Natural killer cell (primary cell): ENCODE data around the gene SORD. TPM values are rescaled to one million over a fixed set of nuclear protein-coding genes. Genes with fewer than 3 reads are reported as not detected.

Source experiments
- ATAC-seq, 3 donors: fragments of 150-1000 bp in 2 of 3; fragments of 200-7000 bp in 1 of 3; cut with Tn5 transposase; 1 replicate in 1 of 3; 2 replicates in 2 of 3; pipeline ENCODE4 v1.10.0; 2021; ENCODE audit warnings: mild to moderate bottlenecking in 2 of 3, moderate library complexity in 2 of 3
- DNase-seq, 2 donors: peaks; one replicate each; pipeline versions ENCODE4 v3.0.0 to v3.0.0-alpha.2; 2013 to 2021; ENCODE audit warnings: mixed read lengths in 1 of 2
- H3K27ac ChIP-seq: one replicate; pipeline ENCODE4 v1.5.1; 2013; ENCODE audit warnings: mild to moderate bottlenecking, low read length
- H3K27me3 ChIP-seq: one replicate; pipeline ENCODE4 v1.6.1; 2013; ENCODE audit warnings: low read length; ENCODE audit not compliant: control insufficient read depth, insufficient read depth
- H3K36me3 ChIP-seq: one replicate; pipeline ENCODE4 v1.6.1; 2013; ENCODE audit warnings: low read length; ENCODE audit not compliant: control insufficient read depth, insufficient read depth
- H3K4me1 ChIP-seq: one replicate; pipeline ENCODE4 v1.6.1; 2013; ENCODE audit warnings: low read length; ENCODE audit not compliant: control insufficient read depth, insufficient read depth
- H3K4me3 ChIP-seq: one replicate; pipeline ENCODE4 v1.5.1; 2013; ENCODE audit warnings: low read length
- H3K9me3 ChIP-seq: one replicate; pipeline ENCODE4 v1.6.1; 2013; ENCODE audit warnings: low read length; ENCODE audit not compliant: control insufficient read depth, insufficient read depth
- H3K27ac Mint-ChIP-seq, 2 donors: one replicate each; pipeline ENCODE4 v1.8.0; 2022; ENCODE audit warnings: mild to moderate bottlenecking in 2 of 2, mixed read lengths in 2 of 2, moderate library complexity in 1 of 2
- H3K27me3 Mint-ChIP-seq, 2 donors: one replicate each; pipeline ENCODE4 v1.8.0; 2022; ENCODE audit warnings: low read depth in 2 of 2, mixed read lengths in 2 of 2
- H3K36me3 Mint-ChIP-seq: one replicate; pipeline ENCODE4 v1.8.0; 2022; ENCODE audit warnings: mixed read lengths
- H3K4me1 Mint-ChIP-seq, 2 donors: one replicate each; pipeline ENCODE4 v1.8.0; 2022; ENCODE audit warnings: mixed read lengths in 2 of 2
- H3K4me3 Mint-ChIP-seq: one replicate; pipeline ENCODE4 v1.8.0; 2022; ENCODE audit warnings: mild to moderate bottlenecking, moderate library complexity, mixed read lengths
- H3K9me3 Mint-ChIP-seq, 2 donors: one replicate each; pipeline ENCODE4 v1.8.0; 2022; ENCODE audit warnings: mixed read lengths in 2 of 2
- WGBS: methylation state at CpG from one replicate; pipeline ENCODE4 v1.1.7; 2013; ENCODE audit warnings: missing lambda C conversion rate; ENCODE audit not compliant: insufficient coverage; 5-methylcytosine and 5-hydroxymethylcytosine counted together
- intact Hi-C: fragments of 100-400 bp; cut with micrococcal nuclease; formaldehyde crosslinking; loops from one replicate; pipeline ENCODE4 v1.14.2; 2022
- total RNA-seq, 4 donors: library from RNA; stranded (reverse); fragments of 120-200 nt in 1 of 4; gene quantifications; one replicate each; pipeline versions ENCODE4 v1.2.3 to v1.2.4, GENCODE V29; 2013 to 2022
- TF ChIP-seq, protein P1 (sequence below): fragments of 200-600 bp; IDR thresholded peaks from one replicate; pipeline ENCODE4 v1.8.0; 2022; ENCODE audit warnings: antibody characterized with exemption

The SORD gene
- total RNA-seq, 3 donors from 2014 or later (not counting 1 experiment from before 2014, with no cell fraction given) = 2.6 to 5.7 (median 2.8) TPM

DNA sequence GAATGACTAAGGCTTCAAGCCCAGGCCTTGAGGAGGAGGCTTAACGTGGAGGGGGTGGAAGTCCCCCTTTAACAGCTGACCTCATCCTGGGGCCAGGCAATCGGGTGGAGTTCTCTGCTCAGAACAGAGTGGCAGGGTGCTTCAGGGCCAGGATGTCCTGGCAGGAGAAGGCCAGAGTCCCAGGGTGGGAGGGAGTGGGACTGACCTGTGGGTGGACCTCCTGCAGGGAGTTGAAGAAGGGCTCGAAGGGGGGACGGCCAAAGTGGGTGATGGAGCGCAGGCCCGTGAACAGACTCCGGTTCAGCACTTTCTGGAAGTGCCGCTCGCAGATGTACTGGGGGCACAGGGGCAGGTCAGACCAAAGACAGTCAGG, 71.3 kb downstream of the SORD start:
- no peak overlapping the region for H3K4me3 ChIP-seq
- Mint-ChIP-seq H3K27ac (no peak overlapping the region), H3K27me3 (peaks cover 9 to 32% of the 10 kb centered on the region in 2 donors), H3K4me3 (no peak overlapping the region), H3K4me1 (no peaks in the 10 kb centered on the region), H3K36me3 (no peaks in the 10 kb centered on the region), H3K9me3 (no peaks in the 10 kb centered on the region)
- intact Hi-C loops = no loop called here
- TF ChIP-seq, protein P1, sequence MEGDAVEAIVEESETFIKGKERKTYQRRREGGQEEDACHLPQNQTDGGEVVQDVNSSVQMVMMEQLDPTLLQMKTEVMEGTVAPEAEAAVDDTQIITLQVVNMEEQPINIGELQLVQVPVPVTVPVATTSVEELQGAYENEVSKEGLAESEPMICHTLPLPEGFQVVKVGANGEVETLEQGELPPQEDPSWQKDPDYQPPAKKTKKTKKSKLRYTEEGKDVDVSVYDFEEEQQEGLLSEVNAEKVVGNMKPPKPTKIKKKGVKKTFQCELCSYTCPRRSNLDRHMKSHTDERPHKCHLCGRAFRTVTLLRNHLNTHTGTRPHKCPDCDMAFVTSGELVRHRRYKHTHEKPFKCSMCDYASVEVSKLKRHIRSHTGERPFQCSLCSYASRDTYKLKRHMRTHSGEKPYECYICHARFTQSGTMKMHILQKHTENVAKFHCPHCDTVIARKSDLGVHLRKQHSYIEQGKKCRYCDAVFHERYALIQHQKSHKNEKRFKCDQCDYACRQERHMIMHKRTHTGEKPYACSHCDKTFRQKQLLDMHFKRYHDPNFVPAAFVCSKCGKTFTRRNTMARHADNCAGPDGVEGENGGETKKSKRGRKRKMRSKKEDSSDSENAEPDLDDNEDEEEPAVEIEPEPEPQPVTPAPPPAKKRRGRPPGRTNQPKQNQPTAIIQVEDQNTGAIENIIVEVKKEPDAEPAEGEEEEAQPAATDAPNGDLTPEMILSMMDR = no peak
- H3K9me3 ChIP-seq = no peaks in the 10 kb centered on the region
- 88% methylated on average over 9 of the region's 9 CpGs for whole genome bisulfite sequencing
- H3K27ac ChIP-seq = no peak overlapping the region
- ATAC-seq = no peak
- peaks cover 2% of the 10 kb centered on the region for H3K27me3 ChIP-seq
- H3K4me1 ChIP-seq = no peaks in the 10 kb centered on the region
- DNase-seq = no peak
- H3K36me3 ChIP-seq = no peaks in the 10 kb centered on the region

DNA sequence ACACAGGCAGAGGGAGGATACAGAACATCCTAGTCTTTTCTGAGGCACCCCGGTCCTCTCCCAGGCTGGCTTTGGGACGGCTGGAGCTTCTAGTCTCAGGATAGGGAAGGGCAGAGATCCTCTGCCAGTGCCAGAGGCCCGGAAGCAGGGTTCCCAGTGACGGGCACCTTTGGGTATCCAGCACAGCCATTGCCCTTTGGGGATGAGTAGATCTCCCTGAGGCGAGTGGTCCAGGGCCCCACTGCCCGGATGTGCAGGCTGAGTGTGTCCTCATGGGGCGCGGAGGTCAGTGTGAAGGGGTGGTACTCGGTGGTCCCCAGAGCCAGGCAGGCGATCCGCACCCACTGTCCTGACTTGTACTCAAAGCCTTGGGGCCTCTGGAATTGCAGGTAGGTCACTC, 72.7 kb downstream of the SORD start:
- ATAC-seq (no peak), DNase-seq (no peak)
- no peaks in the 10 kb centered on the region for H3K36me3 Mint-ChIP-seq
- Histone ChIP-seq H3K36me3 (no peaks in the 10 kb centered on the region), H3K9me3 (no peaks in the 10 kb centered on the region), H3K4me1 (no peaks in the 10 kb centered on the region), H3K27ac (no peak overlapping the region), H3K27me3 (peaks cover 2% of the 10 kb centered on the region), H3K4me3 (no peak overlapping the region)
- intact Hi-C loops = no loop called here
- no peak overlapping the region for H3K4me3 Mint-ChIP-seq
- no peaks in the 10 kb centered on the region for H3K4me1 Mint-ChIP-seq
- H3K27me3 Mint-ChIP-seq = peaks cover 5 to 20% of the 10 kb centered on the region in 2 donors
- no peak overlapping the region for H3K27ac Mint-ChIP-seq
- TF ChIP-seq, protein P1 = no peak
- H3K9me3 Mint-ChIP-seq = no peaks in the 10 kb centered on the region
- 92% methylated on average over 11 of the region's 11 CpGs for WGBS

- Mint-ChIP-seq H3K27me3 (peaks cover 0 to 7% of the 10 kb centered on the region in 2 donors), H3K9me3 (no peaks in the 10 kb centered on the region), H3K4me3 (no peak overlapping the region), H3K27ac (no peak overlapping the region), H3K36me3 (no peaks in the 10 kb centered on the region), H3K4me1 (no peaks in the 10 kb centered on the region)
- peaks cover 2% of the 10 kb centered on the region for H3K27me3 ChIP-seq
- WGBS = 96% methylated on average over 7 of the region's 7 CpGs
- no peak overlapping the region for H3K4me3 ChIP-seq
- ATAC-seq = no peak
- no peaks in the 10 kb centered on the region for H3K36me3 ChIP-seq
- TF ChIP-seq, protein P1 = no peak
- no peak overlapping the region for H3K27ac ChIP-seq
- intact Hi-C loops = no loop called here
- no peaks in the 10 kb centered on the region for H3K9me3 ChIP-seq
- DNase-seq = no peak
- no peaks in the 10 kb centered on the region for H3K4me1 ChIP-seq
These were observed 74.5 kb downstream of the SORD start for GRCh38 chr15:45097466-45097865.

DNA sequence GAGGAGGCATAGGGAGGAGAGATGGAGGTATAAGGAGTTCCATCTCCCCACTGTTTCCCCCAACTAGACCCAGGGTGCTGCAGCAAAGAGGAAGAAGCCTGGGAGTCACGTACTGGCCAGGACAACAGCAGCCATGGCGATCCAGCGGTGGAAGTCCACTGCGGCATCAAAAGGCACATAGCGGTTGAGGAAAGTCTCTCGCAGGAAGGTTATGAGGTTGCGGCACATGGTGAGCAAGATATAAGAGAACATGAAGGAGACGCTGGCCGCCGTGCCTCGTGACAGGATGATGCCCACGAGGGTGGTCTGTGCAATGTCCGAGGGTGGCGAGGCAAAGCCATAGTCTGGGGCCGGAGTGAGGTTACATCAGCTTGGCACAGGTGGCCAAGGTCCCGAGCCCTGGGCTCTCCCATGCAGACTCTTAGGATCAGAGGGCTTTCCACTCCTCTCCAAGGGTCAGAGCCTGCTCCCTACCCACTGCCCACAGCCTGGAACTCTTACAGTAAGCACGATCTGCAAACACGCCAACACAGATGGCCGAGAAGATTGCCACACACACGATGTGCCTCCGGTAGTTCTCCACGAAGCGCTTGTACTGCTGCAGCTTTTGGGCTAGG, 76.7 kb downstream of the SORD start:
- Mint-ChIP-seq H3K27ac (no peak overlapping the region), H3K9me3 (no peaks in the 10 kb centered on the region), H3K4me1 (no peaks in the 10 kb centered on the region), H3K4me3 (no peak overlapping the region), H3K36me3 (no peaks in the 10 kb centered on the region), H3K27me3 (peaks cover 0 to 2% of the 10 kb centered on the region in 2 donors)
- DNase-seq (no peak), ATAC-seq (no peak)
- H3K27ac ChIP-seq = no peak overlapping the region
- H3K4me1 ChIP-seq = no peaks in the 10 kb centered on the region
- no peaks in the 10 kb centered on the region for H3K9me3 ChIP-seq
- H3K4me3 ChIP-seq = no peak overlapping the region
- TF ChIP-seq, protein P1 = no peak
- H3K36me3 ChIP-seq = no peaks in the 10 kb centered on the region
- intact Hi-C loops = no loop called here
- H3K27me3 ChIP-seq = no peaks in the 10 kb centered on the region
- 86% methylated on average over 23 of the region's 23 CpGs for WGBS
